ENCODE results near the gene PPP1R27. TPM values are rescaled to one million over a fixed set of nuclear protein-coding genes. Genes with fewer than 3 reads are reported as not detected.

Gene PPP1R27
- total and polyA plus RNA-seq, 2 donors (not counting 1 experiment from before 2014, with no cell fraction given), result not detected

DNA sequence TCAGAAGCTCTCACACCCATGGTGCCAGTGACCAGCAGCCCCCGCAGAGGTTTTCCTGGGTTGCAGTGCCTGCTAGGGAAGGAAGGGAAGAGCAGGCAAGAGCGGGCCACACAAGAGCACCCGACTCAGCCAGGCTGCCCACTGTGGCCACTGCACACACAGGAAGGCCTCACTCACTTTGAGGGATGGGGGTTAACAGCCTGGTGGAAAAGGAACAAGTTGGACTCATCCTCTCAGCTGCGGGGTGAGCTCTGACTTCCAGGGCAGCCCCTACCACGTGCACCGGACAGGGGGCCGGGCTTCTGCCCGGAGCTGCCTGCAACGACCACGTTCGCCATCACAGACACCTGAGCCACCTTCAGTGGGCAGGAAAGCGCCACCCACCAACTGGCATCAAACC, 17.4 kb upstream of the PPP1R27 start:
- Histone ChIP-seq H3K36me3 (ENCODE audit: control insufficient read depth, insufficient read depth, low read length) (peaks cover 37% of the 10 kb centered on the region), H3K9me3 (ENCODE audit: control insufficient read depth, insufficient read depth, low read depth, low read length) (no peaks in the 10 kb centered on the region), H3K9ac (ENCODE audit: insufficient read depth, low read length) (no peak overlapping the region), H2AFZ (ENCODE audit: low read length) (no peak overlapping the region), H3K4me2 (ENCODE audit: extremely low read depth, insufficient read depth, low read length) (no peak overlapping the region), H3K4me1 (ENCODE audit: control insufficient read depth, extremely low read depth, insufficient read depth, low read length) (peaks cover 5% of the 10 kb centered on the region), H3K27me3 (ENCODE audit: control insufficient read depth, insufficient read depth, low read length) (no peaks in the 10 kb centered on the region), H4K20me1 (ENCODE audit: control insufficient read depth, extremely low read depth, insufficient read depth, low read length) (no peaks in the 10 kb centered on the region), H3K79me2 (ENCODE audit: control insufficient read depth, insufficient read depth, low read length) (peaks cover 48% of the 10 kb centered on the region), H3K4me3 (replicated peaks in 1 of 4; ENCODE audit: control extremely low read depth in 1 of 4, insufficient read depth in 1 of 4, low read depth in 3 of 4, low read length in 4 of 4) (no peak overlapping the region), H3K27ac (ENCODE audit: insufficient read depth, low read length) (no peak overlapping the region)
- no peak for DNase-seq (ENCODE audit: low read depth in 2 of 2)
- TF ChIP-seq, protein P1, sequence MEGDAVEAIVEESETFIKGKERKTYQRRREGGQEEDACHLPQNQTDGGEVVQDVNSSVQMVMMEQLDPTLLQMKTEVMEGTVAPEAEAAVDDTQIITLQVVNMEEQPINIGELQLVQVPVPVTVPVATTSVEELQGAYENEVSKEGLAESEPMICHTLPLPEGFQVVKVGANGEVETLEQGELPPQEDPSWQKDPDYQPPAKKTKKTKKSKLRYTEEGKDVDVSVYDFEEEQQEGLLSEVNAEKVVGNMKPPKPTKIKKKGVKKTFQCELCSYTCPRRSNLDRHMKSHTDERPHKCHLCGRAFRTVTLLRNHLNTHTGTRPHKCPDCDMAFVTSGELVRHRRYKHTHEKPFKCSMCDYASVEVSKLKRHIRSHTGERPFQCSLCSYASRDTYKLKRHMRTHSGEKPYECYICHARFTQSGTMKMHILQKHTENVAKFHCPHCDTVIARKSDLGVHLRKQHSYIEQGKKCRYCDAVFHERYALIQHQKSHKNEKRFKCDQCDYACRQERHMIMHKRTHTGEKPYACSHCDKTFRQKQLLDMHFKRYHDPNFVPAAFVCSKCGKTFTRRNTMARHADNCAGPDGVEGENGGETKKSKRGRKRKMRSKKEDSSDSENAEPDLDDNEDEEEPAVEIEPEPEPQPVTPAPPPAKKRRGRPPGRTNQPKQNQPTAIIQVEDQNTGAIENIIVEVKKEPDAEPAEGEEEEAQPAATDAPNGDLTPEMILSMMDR (conservative IDR thresholded peaks at IDR 0.05 in 1 of 2, IDR thresholded peaks at IDR 0.05 in 1 of 2; ENCODE audit: low read depth in 1 of 2, low read length in 2 of 2), result no peak
- TF ChIP-seq EZH2 (IDR thresholded peaks at IDR 0.05; ENCODE audit: low read length, missing control alignments), result no peak

DNA sequence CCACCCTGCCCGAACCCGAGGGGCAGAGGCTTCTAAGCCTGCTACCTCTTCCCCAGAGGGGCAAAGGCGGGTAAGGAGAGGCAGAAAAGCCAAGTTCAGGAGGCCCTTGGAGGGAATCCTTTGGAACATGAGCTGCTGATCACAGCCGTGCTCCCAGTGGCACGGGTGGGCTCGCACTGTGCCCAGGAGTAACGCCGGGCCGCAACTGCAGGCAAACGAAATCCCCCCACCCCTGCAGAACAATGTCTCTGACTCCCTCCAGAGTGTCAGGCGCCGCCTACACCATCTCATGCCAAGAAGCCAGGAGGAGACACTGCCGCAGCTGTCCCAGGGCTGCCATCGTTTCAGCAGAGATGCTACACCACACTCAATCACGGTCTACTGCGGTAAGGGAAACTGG, 16.6 kb upstream of the PPP1R27 start:
- H3K27me3 ChIP-seq (ENCODE audit: control insufficient read depth, insufficient read depth, low read length), result no peaks in the 10 kb centered on the region
- TF ChIP-seq, protein P1 (conservative IDR thresholded peaks at IDR 0.05 in 1 of 2, IDR thresholded peaks at IDR 0.05 in 1 of 2; ENCODE audit: low read depth in 1 of 2, low read length in 2 of 2), result no peak
- TF ChIP-seq EZH2 (IDR thresholded peaks at IDR 0.05; ENCODE audit: low read length, missing control alignments), result no peak
- H4K20me1 ChIP-seq (ENCODE audit: control insufficient read depth, extremely low read depth, insufficient read depth, low read length), result no peaks in the 10 kb centered on the region
- H3K36me3 ChIP-seq (ENCODE audit: control insufficient read depth, insufficient read depth, low read length), result peaks cover 42% of the 10 kb centered on the region
- no peak overlapping the region for H3K9ac ChIP-seq (ENCODE audit: insufficient read depth, low read length)
- H3K27ac ChIP-seq (ENCODE audit: insufficient read depth, low read length), result no peak overlapping the region
- no peak overlapping the region for H3K4me3 ChIP-seq (replicated peaks in 1 of 4; ENCODE audit: control extremely low read depth in 1 of 4, insufficient read depth in 1 of 4, low read depth in 3 of 4, low read length in 4 of 4)
- no peak overlapping the region for H3K4me2 ChIP-seq (ENCODE audit: extremely low read depth, insufficient read depth, low read length)
- H2AFZ ChIP-seq (ENCODE audit: low read length), result no peak overlapping the region
- no peaks in the 10 kb centered on the region for H3K9me3 ChIP-seq (ENCODE audit: control insufficient read depth, insufficient read depth, low read depth, low read length)
- H3K4me1 ChIP-seq (ENCODE audit: control insufficient read depth, extremely low read depth, insufficient read depth, low read length), result peaks cover 5% of the 10 kb centered on the region
- no peak for DNase-seq (ENCODE audit: low read depth in 2 of 2)
- H3K79me2 ChIP-seq (ENCODE audit: control insufficient read depth, insufficient read depth, low read length), result peaks cover 42% of the 10 kb centered on the region

DNA sequence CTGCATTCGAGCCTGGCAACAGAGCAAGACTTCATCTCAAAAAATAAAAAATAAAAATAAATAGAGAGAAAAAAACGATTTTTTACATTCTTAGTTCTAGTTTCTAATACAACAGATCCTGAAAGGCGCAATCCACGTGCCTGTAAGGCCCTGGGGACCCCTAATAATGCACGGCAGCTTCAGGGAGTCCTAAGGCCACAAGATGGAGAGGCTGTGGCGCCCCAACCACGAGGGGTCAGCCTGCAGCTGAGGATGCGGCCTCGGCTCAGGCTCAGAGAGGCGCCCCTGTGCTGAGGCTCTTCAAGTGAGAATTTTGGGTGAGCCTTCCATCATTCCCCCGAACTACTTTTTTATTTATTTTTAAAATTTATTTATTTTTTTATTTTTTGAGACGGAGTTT, 14.6 kb upstream of the PPP1R27 start:
- DNase-seq (ENCODE audit: low read depth in 2 of 2), result no peak
- H3K9me3 ChIP-seq (ENCODE audit: control insufficient read depth, insufficient read depth, low read depth, low read length), result no peaks in the 10 kb centered on the region
- no peak overlapping the region for H2AFZ ChIP-seq (ENCODE audit: low read length)
- H3K4me3 ChIP-seq (replicated peaks in 1 of 4; ENCODE audit: control extremely low read depth in 1 of 4, insufficient read depth in 1 of 4, low read depth in 3 of 4, low read length in 4 of 4), result no peak overlapping the region
- no peak overlapping the region for H3K4me2 ChIP-seq (ENCODE audit: extremely low read depth, insufficient read depth, low read length)
- no peak overlapping the region for H3K27ac ChIP-seq (ENCODE audit: insufficient read depth, low read length)
- H3K4me1 ChIP-seq (ENCODE audit: control insufficient read depth, extremely low read depth, insufficient read depth, low read length), result no peaks in the 10 kb centered on the region
- H4K20me1 ChIP-seq (ENCODE audit: control insufficient read depth, extremely low read depth, insufficient read depth, low read length), result no peaks in the 10 kb centered on the region
- H3K36me3 ChIP-seq (ENCODE audit: control insufficient read depth, insufficient read depth, low read length), result peaks cover 58% of the 10 kb centered on the region
- no peak overlapping the region for H3K9ac ChIP-seq (ENCODE audit: insufficient read depth, low read length)
- H3K79me2 ChIP-seq (ENCODE audit: control insufficient read depth, insufficient read depth, low read length), result peaks cover 26% of the 10 kb centered on the region
- TF ChIP-seq EZH2 (IDR thresholded peaks at IDR 0.05; ENCODE audit: low read length, missing control alignments), result no peak
- TF ChIP-seq, protein P1 (conservative IDR thresholded peaks at IDR 0.05 in 1 of 2, IDR thresholded peaks at IDR 0.05 in 1 of 2; ENCODE audit: low read depth in 1 of 2, low read length in 2 of 2), result no peak
- no peaks in the 10 kb centered on the region for H3K27me3 ChIP-seq (ENCODE audit: control insufficient read depth, insufficient read depth, low read length)
